Hematopoietic multipotent progenitor cell treated with erythropoietin and hydrocortisone succinate and interleukin-3 and kit ligand, for 15 days (in vitro differentiated cells): ENCODE measurements around the gene ATL2.
"Not testable (repeated sequence)": the region's sequence is repeated elsewhere in the genome, so short reads cannot be mapped to it uniquely, and the experiment has no call there.

Experiments
- DNase-seq: peaks from one replicate; pipeline ENCODE4 v3.0.0-alpha.2; 2015; ENCODE audit warnings: low spot score

The ATL2 gene

DNA sequence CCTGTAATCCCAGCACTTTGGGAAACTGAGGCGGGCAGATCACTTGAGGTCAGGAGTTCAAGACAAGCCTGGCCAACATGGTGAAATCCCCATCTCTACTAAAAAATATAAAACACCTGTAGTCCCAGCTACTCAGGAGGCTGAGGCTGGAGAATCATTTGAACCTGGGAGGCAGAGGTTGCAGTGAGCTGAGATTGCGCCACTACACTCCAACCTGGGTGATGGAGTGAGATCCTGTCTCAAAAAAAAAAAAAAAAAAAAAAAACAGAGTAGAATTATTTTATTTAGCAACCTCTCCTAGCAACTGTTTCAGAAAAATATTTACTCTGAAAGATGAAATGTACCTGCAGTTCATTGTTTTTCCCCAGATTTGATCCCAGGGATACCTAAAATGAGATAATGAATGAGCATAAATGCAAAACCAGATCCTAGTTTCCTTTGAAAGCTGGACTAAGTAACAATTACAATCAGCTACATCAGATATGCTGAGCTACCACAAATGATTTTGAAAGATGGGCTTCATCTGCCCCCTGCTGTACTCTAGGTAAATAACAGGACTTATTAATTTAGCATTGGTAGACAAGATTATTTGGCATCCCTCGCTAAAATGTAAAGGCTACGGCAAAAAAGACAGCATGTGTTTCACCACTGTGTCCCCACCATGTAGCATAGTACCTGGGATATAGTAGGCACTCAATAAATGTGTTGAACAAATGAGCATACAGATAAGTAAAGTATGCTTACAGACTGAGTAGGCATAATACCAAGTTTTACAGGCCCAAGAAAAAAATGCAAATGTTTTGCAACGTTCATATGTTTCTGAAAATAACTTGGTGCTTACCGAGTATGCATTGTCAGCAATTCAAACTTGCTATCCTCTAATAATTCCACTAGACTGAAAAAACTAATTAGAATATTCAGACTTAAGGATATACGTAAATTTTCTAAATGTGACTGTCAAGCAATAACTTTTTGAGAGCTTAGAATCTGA, 102.5 kb downstream of the ATL2 start:
- peak; percentile 38 for DNase-seq

DNA sequence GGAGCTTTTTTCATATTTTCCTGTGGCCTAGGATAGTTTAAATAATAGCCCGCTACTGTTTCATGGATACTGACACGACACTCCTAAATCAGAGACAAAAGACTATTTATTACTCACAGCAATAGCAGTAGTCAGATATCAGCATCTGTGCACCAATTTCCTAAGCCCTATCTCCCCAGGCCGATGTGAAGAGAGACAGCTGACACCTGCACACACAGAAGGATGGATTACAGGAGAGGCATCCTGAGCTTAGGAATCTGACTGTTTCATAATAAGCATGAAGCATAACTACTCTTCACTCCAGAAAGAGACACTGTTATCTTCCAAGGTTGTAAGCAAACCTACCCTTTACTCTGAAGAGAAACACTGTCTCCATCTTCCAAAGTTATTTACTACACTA, 105.4 kb downstream of the ATL2 start:
- no peak for DNase-seq

DNA sequence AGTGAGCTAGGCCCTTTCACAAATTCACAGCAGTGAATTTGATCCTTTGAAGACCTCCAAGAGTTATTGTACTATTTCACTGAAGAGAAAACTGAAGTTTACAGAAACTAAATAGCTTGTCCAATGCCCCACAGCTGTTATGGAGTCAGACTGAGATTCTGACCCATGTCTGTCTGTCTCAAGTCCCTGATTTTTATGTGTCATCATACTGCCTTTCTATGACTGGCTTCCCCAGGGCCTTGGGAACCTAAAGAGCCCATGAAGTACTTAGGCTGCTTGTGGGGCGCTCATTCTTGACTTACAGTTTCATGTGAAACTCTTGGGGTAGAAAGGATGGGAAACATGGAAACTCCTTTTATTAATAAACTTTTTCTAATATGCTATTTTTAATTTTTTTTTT, 107.7 kb downstream of the ATL2 start:
- DNase-seq = no peak

DNA sequence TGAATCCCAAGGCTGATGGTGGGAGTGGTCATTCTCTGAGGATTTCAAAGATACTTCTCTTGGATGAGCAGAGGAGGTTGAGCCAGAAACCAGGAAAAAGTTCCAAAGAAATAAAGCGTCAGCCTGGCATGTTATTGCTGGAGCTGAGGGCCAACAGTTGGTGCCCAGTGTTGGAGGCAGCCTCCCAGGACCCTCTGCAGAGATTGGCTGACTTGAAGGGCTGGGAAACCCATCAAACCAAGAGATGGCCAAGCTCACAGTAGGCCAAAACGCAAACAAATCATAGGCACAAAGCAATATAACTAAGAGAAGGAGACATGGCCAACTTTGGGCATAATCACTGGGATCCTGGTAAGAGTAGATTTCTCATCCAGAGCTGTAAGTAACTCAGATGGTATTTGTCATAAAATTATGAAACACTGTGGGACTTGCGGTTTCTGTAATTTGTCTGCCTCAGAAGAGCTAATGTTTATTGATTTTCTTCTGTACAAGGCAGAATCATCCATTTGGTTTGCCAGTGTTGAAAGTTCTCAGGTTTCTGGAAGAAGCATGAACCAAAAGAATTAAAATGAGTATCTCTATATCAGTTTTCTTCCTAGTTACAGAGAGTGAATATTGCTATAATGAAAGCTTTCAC, 108.3 kb downstream of the ATL2 start:
- DNase-seq = no peak

DNA sequence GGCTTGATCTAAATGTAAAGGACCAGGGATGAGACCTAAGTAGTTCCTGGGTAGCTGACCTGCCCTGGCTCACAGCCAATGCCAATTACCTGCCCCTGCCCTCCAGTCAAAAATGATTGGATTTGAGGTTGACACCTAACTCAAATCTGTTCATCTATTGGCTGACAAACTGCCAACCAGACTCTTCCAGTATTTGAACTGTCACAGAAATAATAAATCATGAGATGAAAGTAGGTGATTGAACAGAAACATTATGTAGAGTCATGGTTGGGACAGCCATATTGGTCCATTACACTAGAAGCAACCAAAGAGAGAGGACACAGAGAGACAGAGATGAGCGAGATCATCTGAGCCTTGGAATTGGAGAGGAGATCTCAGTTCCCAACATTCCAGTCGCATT, 109.1 kb downstream of the ATL2 start:
- DNase-seq = no peak

DNA sequence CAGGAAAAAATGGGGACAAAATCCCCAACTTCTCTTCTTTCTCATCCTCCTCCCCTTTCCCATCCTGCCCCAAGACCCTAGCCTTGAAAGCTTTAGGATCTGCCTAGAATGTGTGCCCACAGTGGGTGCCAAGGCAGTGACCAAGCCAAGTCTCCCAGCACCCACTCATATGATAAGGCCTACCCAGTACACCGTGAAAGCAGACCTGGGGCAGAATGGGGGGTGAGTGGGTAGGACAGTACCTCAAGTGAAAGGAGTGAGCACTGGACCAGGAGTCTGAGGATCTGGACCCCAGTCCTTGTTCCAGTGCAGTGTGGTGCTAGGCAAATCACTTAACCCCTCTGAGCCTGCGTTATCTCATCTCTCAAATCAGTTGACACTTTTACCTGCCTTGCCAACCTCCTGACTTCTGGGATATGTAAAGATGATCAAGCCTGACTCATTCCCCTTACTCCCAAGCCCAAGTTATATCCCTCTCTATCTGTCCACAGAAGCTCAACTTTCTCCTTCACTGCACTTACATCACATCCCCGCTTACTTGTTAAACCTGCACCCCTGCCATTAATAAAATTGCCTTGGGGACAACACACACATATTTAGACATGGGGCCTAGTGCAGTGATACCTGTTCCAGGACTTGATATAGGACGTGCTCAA, 109.7 kb downstream of the ATL2 start:
- no peak for DNase-seq

DNA sequence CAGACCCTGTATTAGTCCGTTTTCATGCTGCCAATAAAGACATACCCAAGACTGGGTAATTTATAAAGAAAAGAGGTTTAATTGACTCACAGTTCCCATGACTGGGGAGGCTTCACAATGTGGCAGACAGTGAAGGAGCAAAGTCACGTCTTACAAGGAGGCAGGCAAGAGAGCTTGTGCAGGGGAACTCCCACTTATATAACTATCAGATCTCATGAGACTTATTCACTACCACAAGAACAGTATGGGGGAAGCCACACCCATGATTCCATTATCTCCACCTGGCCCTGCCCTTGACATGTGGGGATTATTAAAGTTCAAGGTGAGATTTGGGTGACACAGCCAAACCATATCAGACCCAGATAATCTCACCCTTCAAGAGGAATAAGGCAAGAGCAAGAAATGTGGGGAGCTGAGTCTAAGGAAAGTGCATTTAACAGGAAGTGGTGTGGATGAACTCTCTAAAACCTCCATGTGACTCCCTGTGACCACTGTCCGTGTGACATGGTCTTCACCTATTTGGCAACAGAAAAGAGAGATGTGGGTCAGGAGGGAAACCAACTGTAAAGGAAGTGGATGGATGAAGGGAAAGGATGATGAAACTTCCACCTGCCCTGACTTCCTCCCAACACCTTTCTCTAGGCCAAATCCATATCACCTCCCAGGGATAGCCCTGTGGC, 110.6 kb downstream of the ATL2 start:
- DNase-seq = no peak

DNA sequence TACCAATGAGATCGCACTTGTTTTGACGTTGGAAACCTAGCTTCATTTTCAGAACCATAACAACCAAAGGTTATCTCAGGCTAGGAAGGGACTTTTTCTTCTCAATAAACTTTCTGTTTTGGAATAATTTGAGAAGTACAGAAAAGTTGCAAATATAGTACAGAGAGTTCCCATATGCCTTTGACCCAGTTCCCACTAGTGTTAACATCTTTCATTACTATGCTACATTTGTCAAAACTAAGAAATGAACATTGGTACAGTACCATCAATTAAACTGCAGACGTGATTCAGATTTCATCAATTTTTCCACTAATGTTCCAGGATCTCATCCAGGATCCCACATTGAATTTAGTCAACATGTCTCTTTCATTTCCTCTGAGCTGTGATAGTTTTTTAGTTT, 111.6 kb downstream of the ATL2 start:
- DNase-seq = no peak

DNA sequence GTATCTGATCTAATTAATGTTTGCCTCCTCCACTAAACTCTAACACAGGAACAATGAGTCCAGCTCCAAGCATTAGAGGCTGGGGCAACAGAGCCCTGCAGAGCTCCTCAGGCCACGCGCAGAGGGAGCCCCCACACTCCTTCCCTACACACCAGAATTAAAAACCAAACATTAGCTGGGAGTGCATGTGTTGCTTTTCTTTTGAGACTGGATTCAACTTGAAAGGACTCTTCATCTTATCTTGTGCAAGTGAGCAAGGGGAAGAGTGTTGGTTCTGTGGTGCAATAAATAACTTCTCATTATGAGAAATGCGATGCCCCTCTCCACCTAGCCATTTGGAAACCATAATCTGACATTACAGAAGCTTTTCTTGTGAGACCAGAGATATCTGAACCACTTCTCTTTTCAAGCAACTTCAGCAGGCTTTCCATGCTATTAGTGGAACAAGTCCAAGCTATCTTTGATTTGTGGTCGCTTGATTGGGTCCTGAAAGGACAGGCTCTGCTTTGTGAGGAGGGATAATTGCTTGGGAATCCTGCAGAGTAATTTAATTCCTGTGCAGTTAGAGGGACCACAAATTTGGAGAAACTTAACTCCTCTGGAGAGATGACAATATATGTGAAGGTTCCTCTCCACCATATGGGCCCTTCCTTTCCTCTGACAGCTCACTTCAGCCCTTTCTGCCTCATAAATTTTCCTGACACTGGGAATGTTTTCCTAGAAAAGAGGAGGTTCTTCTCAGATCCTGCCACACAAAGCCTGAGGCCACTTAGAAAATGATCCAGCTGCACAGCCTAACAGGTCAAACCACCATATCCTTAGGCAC, 112.5 kb downstream of the ATL2 start:
- DNase-seq = no peak

DNA sequence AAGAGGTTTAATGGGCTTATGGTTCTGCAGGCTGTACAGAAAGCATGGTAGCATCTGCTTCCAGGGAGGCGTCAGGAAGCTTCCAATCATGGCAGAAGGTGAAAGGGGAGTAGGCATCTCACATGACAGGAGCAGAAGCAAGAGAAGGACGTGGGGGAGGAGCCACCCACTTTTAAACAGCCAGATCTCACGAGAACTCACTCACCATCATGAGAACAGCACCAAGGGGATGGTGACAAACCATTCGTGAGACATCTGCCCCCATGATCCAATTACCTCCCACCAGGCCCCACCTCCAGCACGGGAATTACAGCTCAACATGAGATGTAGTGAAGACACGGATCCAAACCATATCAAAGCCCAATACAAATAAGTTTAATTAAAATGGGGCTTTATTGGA, 113.8 kb downstream of the ATL2 start:
- DNase-seq = no peak

DNA sequence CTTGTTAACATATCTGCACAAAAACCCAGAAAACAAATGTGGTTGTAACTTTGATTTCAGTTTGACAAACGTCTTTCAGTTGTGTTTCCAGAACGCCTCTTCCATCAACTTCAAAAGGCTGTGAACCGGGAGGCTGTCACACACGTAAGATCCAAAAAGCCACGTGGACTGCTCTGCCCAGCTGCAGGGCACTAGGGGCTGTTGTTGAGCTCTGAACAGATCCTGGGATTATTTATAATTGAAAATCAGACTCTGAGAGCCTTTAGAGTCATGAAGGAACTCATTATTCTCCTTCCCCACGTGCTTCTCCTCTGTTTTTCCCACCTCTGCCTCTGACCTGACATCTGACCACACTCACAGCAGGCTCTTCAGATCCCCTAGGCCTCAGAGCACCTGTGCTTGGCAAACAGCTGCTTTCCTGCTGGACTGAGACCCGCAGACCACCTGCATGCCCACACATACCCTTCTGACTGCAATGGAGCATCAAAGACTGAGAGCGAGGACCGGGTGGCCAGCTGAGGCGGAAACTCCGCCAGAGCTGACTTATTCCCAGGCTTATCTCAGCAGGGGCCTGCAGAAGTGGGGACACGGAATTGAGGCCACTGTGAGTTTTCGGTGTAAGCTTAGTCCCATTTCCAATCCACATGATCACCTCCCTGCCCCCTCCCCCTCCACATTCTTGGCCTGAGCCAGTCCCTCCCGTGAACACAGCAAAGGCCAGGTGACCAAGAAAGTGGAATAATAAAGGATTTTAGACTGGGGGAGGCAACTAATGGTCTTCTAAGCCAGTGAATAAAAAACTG, 114.8 kb downstream of the ATL2 start:
- DNase-seq = no peak

DNA sequence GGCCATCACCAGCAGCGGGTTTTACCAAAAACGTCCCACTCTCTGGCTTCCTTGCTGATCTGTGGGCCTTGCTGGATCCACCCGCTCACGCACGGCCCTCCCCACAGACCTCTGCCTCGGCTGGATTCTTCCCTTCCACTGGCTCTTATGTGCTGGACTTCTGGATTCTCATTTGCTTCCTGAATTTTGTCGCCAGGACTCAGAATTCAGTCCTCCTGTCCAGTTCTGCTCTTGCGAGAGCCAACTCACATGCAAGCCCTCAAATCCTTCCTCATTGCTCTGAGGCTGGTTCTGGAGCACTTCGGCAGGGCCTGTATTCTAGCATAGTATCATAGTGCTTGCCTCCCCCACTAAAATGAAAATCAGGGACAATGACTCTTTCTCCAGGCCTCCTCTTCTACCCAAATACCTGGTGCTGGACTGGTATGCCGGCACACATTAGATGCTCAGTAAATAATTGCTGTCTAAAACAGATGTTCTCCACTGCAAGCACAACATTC, 115.5 kb downstream of the ATL2 start:
- no peak for DNase-seq

DNA sequence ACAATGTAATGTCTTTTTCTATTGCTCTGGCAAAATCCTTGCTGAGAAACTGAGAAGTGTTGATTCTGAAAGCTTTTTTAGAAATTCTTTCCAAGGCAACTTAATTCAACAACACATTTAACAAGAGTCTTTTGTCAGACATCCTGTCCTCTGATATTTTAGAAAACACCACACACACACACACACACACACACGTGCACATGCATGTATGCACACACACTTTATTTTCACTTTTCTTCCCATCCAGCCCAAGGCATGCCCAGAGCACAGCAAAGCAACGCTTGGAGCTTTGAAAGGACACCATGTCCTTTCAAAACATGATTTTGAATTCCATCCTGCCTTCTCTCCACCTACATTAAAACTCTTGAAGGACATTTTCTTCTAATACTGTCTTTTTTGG, 116.1 kb downstream of the ATL2 start:
- DNase-seq = no peak

DNA sequence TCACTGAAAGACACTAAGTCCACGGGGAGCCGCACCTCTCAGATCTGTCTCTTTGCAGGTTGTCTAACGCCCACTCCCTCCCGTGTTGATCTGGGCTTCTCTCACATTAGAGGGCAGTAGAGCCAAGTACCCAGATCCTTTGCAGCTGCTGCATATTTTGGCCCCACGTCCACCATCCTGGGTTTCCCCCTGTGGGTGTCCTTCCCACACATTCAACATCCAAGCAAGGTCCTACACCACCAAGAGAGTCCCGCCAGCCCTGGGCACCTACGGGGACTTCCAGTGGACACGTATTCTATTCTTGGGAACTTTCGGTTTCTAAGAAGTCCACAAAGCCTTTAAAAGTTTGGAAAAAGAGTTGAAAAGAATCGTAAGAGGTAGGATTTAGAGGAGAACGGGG, 116.6 kb downstream of the ATL2 start:
- DNase-seq = no peak

DNA sequence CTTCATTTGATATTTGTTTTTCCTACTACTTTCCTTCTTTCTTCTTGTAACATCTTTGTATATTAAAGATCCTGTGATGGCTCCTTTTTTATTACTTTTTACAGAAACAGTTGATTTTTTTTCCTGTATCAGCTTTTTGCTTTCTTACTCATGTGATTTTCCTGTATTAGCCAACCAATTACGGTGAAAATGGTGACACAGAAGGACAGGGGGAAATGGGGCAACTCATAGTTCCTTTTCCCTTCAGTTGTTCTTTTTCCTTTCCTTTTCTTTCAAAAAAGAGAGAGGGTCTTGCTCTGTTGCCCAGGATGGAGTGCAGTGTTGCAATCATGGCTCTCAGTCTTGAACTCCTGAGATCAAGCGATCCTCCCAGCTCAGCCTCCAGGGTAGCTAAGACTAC, 117.8 kb downstream of the ATL2 start:
- DNase-seq = no peak

DNA sequence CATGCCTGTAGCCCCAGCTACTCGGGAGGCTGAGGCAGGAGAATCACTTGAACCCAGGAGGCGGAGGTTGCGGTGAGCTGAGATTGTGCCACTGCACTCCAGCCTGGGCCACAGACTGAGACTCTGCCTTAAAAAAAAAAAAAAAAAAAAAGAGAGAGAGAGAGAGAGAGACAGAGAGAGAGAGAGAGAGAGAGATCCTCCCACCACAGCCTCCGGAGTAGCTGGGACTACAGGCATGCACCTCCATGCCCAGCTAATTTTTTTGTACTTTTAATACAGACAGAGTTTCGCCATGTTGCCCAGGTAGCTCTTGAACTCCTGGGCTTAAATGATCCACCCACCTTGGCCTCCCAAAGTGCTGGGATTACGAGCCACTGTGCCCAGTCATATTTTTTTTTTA, 119.4 kb downstream of the ATL2 start:
- not testable (repeated sequence) for DNase-seq

DNA sequence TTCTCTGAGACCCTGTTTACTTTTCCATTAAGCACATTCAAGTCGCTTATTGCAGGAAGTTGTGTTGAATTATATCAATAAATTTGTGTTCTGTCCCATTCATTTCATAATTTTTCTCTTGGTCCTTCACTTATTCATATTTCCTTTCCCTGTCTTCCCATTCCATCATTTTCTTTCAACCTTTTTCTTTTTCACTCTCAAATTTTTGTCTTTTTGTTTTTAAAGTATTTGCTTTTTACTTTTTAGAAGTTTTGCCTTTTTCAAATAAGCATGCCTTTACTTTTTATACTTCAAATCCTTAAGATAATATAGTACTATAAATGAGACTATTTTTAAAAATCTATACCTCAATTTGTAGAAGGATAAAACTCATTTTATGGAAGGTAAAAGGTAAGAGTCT, 120.5 kb downstream of the ATL2 start:
- DNase-seq = no peak

DNA sequence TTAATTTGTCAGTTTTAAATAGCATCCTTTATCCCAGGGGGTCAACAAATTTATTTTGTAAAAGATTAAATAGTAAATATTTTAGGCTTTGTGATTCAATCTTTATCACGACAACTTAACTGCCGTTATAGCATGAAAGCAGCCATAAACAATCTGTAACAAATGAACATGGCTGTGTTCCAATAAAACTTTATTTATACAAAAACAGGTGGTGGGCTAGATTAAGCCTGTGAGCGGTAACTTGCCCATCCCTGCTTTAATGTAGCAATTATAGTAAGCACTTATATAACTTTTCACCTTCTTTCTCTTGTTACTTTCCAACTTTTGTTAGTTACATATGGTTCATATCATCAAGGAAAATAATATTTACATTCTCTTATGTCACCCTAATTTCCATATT, 121.9 kb downstream of the ATL2 start:
- DNase-seq = no peak

DNA sequence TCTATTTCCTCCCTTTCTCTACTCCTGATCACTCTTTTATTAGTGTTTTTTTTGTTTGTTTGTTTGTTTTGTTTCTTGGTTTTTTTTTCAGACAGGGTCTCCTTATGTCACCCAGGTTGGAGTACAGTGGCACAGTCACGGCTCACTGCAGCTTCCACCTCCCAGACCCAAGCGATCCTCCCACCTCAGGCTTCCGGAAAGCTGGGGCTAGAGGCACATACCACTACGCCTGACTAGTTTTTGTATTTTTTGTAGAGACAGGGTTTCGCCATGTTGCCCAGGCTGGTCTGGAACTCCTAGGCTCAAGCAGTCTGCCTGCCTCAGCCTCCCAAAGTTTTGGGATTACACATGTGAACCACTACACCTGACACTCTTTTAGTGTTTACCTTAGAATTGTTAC, 122.3 kb downstream of the ATL2 start:
- DNase-seq = no peak

DNA sequence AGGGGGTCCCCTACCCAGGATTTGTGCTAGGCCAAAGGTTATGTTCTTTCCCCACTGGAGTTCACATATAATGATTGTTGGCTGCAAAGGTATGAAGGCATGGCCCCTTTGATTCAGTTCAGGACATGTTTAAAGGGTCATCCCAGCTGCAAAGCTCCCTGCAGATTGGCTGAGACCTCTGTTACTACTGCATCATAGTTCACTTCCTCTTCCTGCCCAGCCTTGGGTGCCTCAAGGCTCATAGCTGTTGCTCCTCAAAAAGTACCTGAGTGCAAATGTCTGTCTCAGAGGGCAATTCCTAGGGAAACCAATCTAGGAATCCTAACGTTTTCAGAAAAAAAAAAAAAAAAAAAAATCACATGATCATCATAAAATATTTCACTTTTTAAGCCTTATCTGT, 125.1 kb downstream of the ATL2 start:
- no peak for DNase-seq

DNA sequence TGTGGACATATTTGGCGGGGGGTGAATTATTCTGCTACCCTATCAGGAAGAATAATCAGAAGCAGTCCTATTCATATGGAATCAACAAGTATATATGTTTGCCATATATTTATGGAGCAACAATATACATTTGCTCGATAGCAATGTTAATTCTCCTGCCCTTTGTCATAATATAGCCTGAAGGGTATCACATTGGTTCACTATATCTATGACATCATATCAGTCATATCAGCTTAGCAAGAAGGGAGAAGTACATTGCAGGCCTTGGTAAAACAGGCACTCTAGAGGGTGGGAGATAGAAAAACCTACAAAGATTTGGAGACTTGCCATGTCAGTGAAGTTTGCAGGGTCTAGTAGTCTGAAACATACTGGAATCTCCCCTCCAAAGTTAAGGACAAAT, 128.4 kb downstream of the ATL2 start:
- DNase-seq = no peak
